GM23338 (cell line): Measurements from ENCODE around the gene MCAM. TPM values are rescaled to one million over a fixed set of nuclear protein-coding genes. Genes with fewer than 3 reads are reported as not detected.

ENCODE experiments used
- microRNA-seq: library from miRNA; unstranded; fragments of <30 nt; microRNA quantifications from one replicate; pipeline ENCODE4, GENCODE V29; 2017
- polyA plus RNA-seq: library from polyadenylated mRNA; unstranded; fragments of >200 nt; fragmentation: Nextera tagmentation; extraction: Ambion mirVana; gene quantifications from 2 replicates; pipeline ENCODE4 v1.2.1, GENCODE V29; 2016
- small RNA-seq: library from RNA; depleted of rRNA; stranded (forward); fragments of <200 nt; gene quantifications from one replicate; pipeline ENCODE3, GENCODE V24; 2014; ENCODE audit warnings: low replicate concordance
- total RNA-seq: library from RNA; depleted of rRNA; stranded (reverse); fragments of >200 nt; shearing (Covaris generic); gene quantifications from 2 replicates; pipeline ENCODE4 v1.2.3, GENCODE V29; 2014; rRNA removed

The MCAM gene
- total and polyA plus RNA-seq, 2 experiments from 2014 or later, result 8.9 to 79.5 TPM

Small RNA genes within 50 kb of the gene (microRNA-seq; reads per million reads assigned to microRNA genes)
- gene MIR6756, result not detected

Small RNA genes within 50 kb of the gene (small RNA-seq; reads per million reads assigned to genes)
- not detected for gene RF01225
- gene RNU6-262P, result not detected

Other genes with a start within 250 kb of the MCAM start
- gene VPS11, start 249.3 kb downstream of the MCAM start, total RNA-seq, result 13.4 and 14.6 TPM in 2 replicates
- 11.5 and 15.5 TPM in 2 replicates for gene VPS11, start 249.3 kb downstream of the MCAM start, polyA plus RNA-seq
- 91.7 and 107 TPM in 2 replicates for gene HMBS, start 232.2 kb downstream of the MCAM start, total RNA-seq
- gene HMBS, start 232.2 kb downstream of the MCAM start, polyA plus RNA-seq, result 101 and 105 TPM in 2 replicates
- gene DPAGT1, start 215.3 kb downstream of the MCAM start, total RNA-seq, result 36.4 and 37.2 TPM in 2 replicates
- 48.3 and 52.6 TPM in 2 replicates for gene DPAGT1, start 215.3 kb downstream of the MCAM start, polyA plus RNA-seq
- 2.3 and 4.4 TPM in 2 replicates for gene C2CD2L, start 209.8 kb downstream of the MCAM start, total RNA-seq
- 1.4 TPM in 2 replicates for gene C2CD2L, start 209.8 kb downstream of the MCAM start, polyA plus RNA-seq
- 29.2 and 29.6 TPM in 2 replicates for gene HINFP, start 195.6 kb downstream of the MCAM start, total RNA-seq
- gene HINFP, start 195.6 kb downstream of the MCAM start, polyA plus RNA-seq, result 12.6 and 12.8 TPM in 2 replicates
- gene ABCG4, start 168.1 kb downstream of the MCAM start, total RNA-seq, result 1.0 and 1.2 TPM in 2 replicates
- gene ABCG4, start 168.1 kb downstream of the MCAM start, polyA plus RNA-seq, result 0.58 and 0.94 TPM in 2 replicates
- 13.8 and 14.2 TPM in 2 replicates for gene NLRX1, start 148.4 kb downstream of the MCAM start, total RNA-seq
- 2.8 and 3.4 TPM in 2 replicates for gene NLRX1, start 148.4 kb downstream of the MCAM start, polyA plus RNA-seq
- gene NHERF4, start 131.7 kb downstream of the MCAM start, total RNA-seq, result not detected in 2 replicates
- 0.15 TPM in 1 of 2 replicates, not detected in the other for gene NHERF4, start 131.7 kb downstream of the MCAM start, polyA plus RNA-seq
- gene CBL, start 110.8 kb downstream of the MCAM start, total RNA-seq, result 67.6 and 67.8 TPM in 2 replicates
- gene CBL, start 110.8 kb downstream of the MCAM start, polyA plus RNA-seq, result 31.6 and 40.1 TPM in 2 replicates
- gene RNF26, start 17.4 kb upstream of the MCAM start, total RNA-seq, result 53.6 and 58.3 TPM in 2 replicates
- 28.7 and 31.8 TPM in 2 replicates for gene RNF26, start 17.4 kb upstream of the MCAM start, polyA plus RNA-seq
- 1.9 and 3.0 TPM in 2 replicates for gene C1QTNF5, start 23.8 kb upstream of the MCAM start, total RNA-seq
- 1.8 and 1.9 TPM in 2 replicates for gene C1QTNF5, start 23.8 kb upstream of the MCAM start, polyA plus RNA-seq
- gene MFRP, start 29.6 kb upstream of the MCAM start, total RNA-seq, result 0.03 TPM in 1 of 2 replicates, not detected in the other
- not detected in 2 replicates for gene MFRP, start 29.6 kb upstream of the MCAM start, polyA plus RNA-seq
- gene USP2, start 64.6 kb upstream of the MCAM start, total RNA-seq, result 4.9 and 6.6 TPM in 2 replicates
- gene USP2, start 64.6 kb upstream of the MCAM start, polyA plus RNA-seq, result 5.0 and 5.9 TPM in 2 replicates
- gene THY1, start 106.0 kb upstream of the MCAM start, total RNA-seq, result 515 and 597 TPM in 2 replicates
- 461 and 490 TPM in 2 replicates for gene THY1, start 106.0 kb upstream of the MCAM start, polyA plus RNA-seq